HepG2 (cell line): ENCODE results near the gene BLOC1S1. TPM values are rescaled to one million over a fixed set of nuclear protein-coding genes. Genes with fewer than 3 reads are reported as not detected.

Experiments used
- ATAC-seq: fragments of 200-7000 bp; cut with Tn5 transposase; 3 replicates; pipeline ENCODE4 v1.9.1; 2020; ENCODE audit warnings: mild to moderate bottlenecking, moderate library complexity
- BruUV-seq: library from RNA; stranded (reverse); fragments of 400-500 nt; replicated peaks from 2 replicates; lab custom pipeline; 2021; lab: Mats Ljungman, UMichigan
- CTCF ChIA-PET: fragments of 300-600 bp; formaldehyde crosslinking; extraction: SDS; loops from one replicate; lab custom pipeline; 2021; ENCODE audit warnings: low total read pairs, inconsistent platforms, low intra/inter-chr PET ratio; lab: Yijun Ruan, JAX
- POLR2A ChIA-PET: fragments of 350-600 bp; sonication (Branson Sonifier 250); formaldehyde crosslinking; loops from one replicate; lab custom pipeline; 2020; ENCODE audit warnings: antibody characterized with exemption, inconsistent platforms; lab: Yijun Ruan, JAX
- DNase-seq: peaks from one replicate; pipeline ENCODE4 v3.0.0-alpha.2; 2015; ENCODE audit warnings: low spot score
- FAIRE-seq: peaks from 3 replicates; lab custom pipeline; 2011; peaks lifted over from hg19 to GRCh38; lab: Jason Lieb, UNC
- H2AFZ ChIP-seq: one replicate; pipeline ENCODE4 v1.6.1; 2011; ENCODE audit warnings: low read length, inconsistent platforms
- H3K27ac ChIP-seq: fragments of 300-600 bp; 3 replicates; pipeline ENCODE4 v1.8.0; 2011; ENCODE audit warnings: mixed run types, mild to moderate bottlenecking, mixed read lengths, low read length, inconsistent platforms; ENCODE audit not compliant: insufficient read depth; ENCODE audit errors: extremely low read length
- H3K27me3 ChIP-seq, 2 experiments: fragments of 200-600 bp in 1 of 2; 2 replicates in 1 of 2; 3 replicates in 1 of 2; pipeline versions ENCODE4 v1.6.0 to v1.8.0; 2011; ENCODE audit warnings: low read length in 2 of 2, mild to moderate bottlenecking in 2 of 2, moderate library complexity in 2 of 2, inconsistent platforms in 1 of 2; ENCODE audit not compliant: insufficient read depth in 2 of 2, control insufficient read depth in 1 of 2
- H3K36me3 ChIP-seq, 2 experiments: fragments of 200-600 bp in 1 of 2; replicated peaks in 1 of 2; 2 replicates in 1 of 2; 3 replicates in 1 of 2; pipeline versions ENCODE4 v1.5.1 to v1.8.0; 2011; ENCODE audit warnings: low read length in 2 of 2, inconsistent platforms in 1 of 2; ENCODE audit not compliant: insufficient read depth in 2 of 2, control insufficient read depth in 1 of 2
- H3K4me1 ChIP-seq: 2 replicates; pipeline ENCODE4 v1.5.1; 2012; ENCODE audit warnings: low read length, inconsistent platforms; ENCODE audit not compliant: insufficient read depth
- H3K4me2 ChIP-seq: 2 replicates; pipeline ENCODE4 v1.6.0; 2011; ENCODE audit warnings: low read depth, low read length, inconsistent platforms
- H3K4me3 ChIP-seq, 3 experiments: fragments of 200-600 bp in 1 of 3; sonication (generic), shearing (Covaris generic) in 1 of 3; replicated peaks in 1 of 3; 2 replicates each; pipeline ENCODE4 v1.5.1; 2011 to 2016; ENCODE audit warnings: low read length in 3 of 3, inconsistent platforms in 2 of 3, low read depth in 2 of 3, mild to moderate bottlenecking in 2 of 3, control low read depth in 1 of 3, mixed read lengths in 1 of 3; ENCODE audit not compliant: insufficient read depth in 1 of 3
- H3K79me2 ChIP-seq: one replicate; pipeline ENCODE4 v1.6.1; 2011; ENCODE audit warnings: low read length, inconsistent platforms; ENCODE audit not compliant: insufficient read depth
- H3K9ac ChIP-seq: 2 replicates; pipeline ENCODE4 v1.6.0; 2011; ENCODE audit warnings: mild to moderate bottlenecking, low read depth, low read length, inconsistent platforms; ENCODE audit not compliant: insufficient read depth
- H3K9me3 ChIP-seq: 2 replicates; pipeline ENCODE4 v1.5.1; 2012; ENCODE audit warnings: mild to moderate bottlenecking, low read length
- H4K20me1 ChIP-seq: 2 replicates; pipeline ENCODE4 v1.6.0; 2011; ENCODE audit warnings: inconsistent platforms, mild to moderate bottlenecking, low read length, moderate library complexity; ENCODE audit not compliant: insufficient read depth
- CHD4 ChIP-seq: fragments of 200-600 bp; sonication (generic); IDR thresholded peaks from 2 replicates; pipeline ENCODE4 v1.7.0; 2017; ENCODE audit warnings: mild to moderate bottlenecking, low read length, borderline replicate concordance
- FOXC1 ChIP-seq: sonication (generic); formaldehyde crosslinking; IDR thresholded peaks from 2 replicates; pipeline ENCODE4 v1.8.0; 2022; ENCODE audit warnings: mild to moderate bottlenecking, missing genetic modification reagents, borderline replicate concordance
- KDM1A ChIP-seq: IDR thresholded peaks from 2 replicates; pipeline ENCODE4 v1.6.1; 2016; ENCODE audit warnings: missing compliant biosample characterization
- MIER3 ChIP-seq: IDR thresholded peaks from 2 replicates; pipeline ENCODE4 v1.6.1; 2016; ENCODE audit warnings: missing compliant biosample characterization, borderline replicate concordance
- NR0B2 ChIP-seq: sonication (generic); formaldehyde crosslinking; IDR thresholded peaks from 2 replicates; pipeline ENCODE4 v1.4.0; 2020; ENCODE audit warnings: mild to moderate bottlenecking, missing genetic modification reagents
- PATZ1 ChIP-seq: sonication (generic); formaldehyde crosslinking; IDR thresholded peaks from 2 replicates; pipeline ENCODE4 v1.4.0; 2020; ENCODE audit warnings: missing genetic modification reagents
- SKI ChIP-seq: fragments of 450-650 bp; IDR thresholded peaks from one replicate; pipeline ENCODE4 v1.6.1; 2018; ENCODE audit warnings: mild to moderate bottlenecking; ENCODE audit not compliant: partially characterized antibody
- TAF15 ChIP-seq: fragments of 200-400 bp; formaldehyde crosslinking; IDR thresholded peaks from one replicate; pipeline ENCODE4 v1.6.1; 2018; ENCODE audit warnings: mild to moderate bottlenecking, low read depth, low read length; ENCODE audit not compliant: poor library complexity, severe bottlenecking
- TBL1XR1 ChIP-seq: fragments of 150-350 bp; IDR thresholded peaks from 2 replicates; pipeline ENCODE4 v1.6.1; 2014; ENCODE audit warnings: borderline replicate concordance, low read length; ENCODE audit not compliant: partially characterized antibody
- TCF12 ChIP-seq, 2 experiments: fragments of 450-650 bp in 1 of 2; sonication (generic) in 1 of 2; formaldehyde crosslinking in 1 of 2; IDR thresholded peaks; 2 replicates each; pipeline versions ENCODE4 v1.6.1 to v1.8.0; 2017 to 2022; ENCODE audit warnings: antibody characterized with exemption in 1 of 2, mild to moderate bottlenecking in 1 of 2, missing genetic modification reagents in 1 of 2, moderate library complexity in 1 of 2
- WIZ ChIP-seq: sonication (generic); formaldehyde crosslinking; IDR thresholded peaks from 2 replicates; pipeline ENCODE4 v1.5.1; 2020; ENCODE audit warnings: mild to moderate bottlenecking, missing genetic modification reagents
- ZNF317 ChIP-seq: sonication (generic); formaldehyde crosslinking; IDR thresholded peaks from 2 replicates; pipeline ENCODE4 v1.5.0; 2020; ENCODE audit warnings: mild to moderate bottlenecking, missing genetic modification reagents
- ZNF512 ChIP-seq: sonication (generic); formaldehyde crosslinking; IDR thresholded peaks from 2 replicates; pipeline ENCODE4 v1.4.0; 2020; ENCODE audit warnings: mild to moderate bottlenecking, missing genetic modification reagents
- ZNF556 ChIP-seq: sonication (generic); formaldehyde crosslinking; IDR thresholded peaks from 2 replicates; pipeline ENCODE4 v1.4.0; 2020; ENCODE audit warnings: mild to moderate bottlenecking, missing genetic modification reagents, borderline replicate concordance
- ZNF672 ChIP-seq: sonication (generic); formaldehyde crosslinking; IDR thresholded peaks from 2 replicates; pipeline ENCODE4 v1.8.1; 2022; ENCODE audit warnings: missing genetic modification reagents
- WGBS: methylation state at CpG from one replicate; pipeline ENCODE4 v1.1.6; 2017; ENCODE audit warnings: low lambda C conversion rate; 5-methylcytosine and 5-hydroxymethylcytosine counted together
- in situ Hi-C: cut with HindIII; loops from 2 replicates; pipeline ENCODE4 v1.10.0; 2017; ENCODE audit warnings: low pct_unique_long_range_greater_than_20kb; ENCODE audit not compliant: extremely low pct_ligation_motif_present
- intact Hi-C: fragments of 100-400 bp; cut with micrococcal nuclease; formaldehyde crosslinking; loops from one replicate; pipeline ENCODE4 v1.10.0; 2022; ENCODE audit not compliant: unreplicated experiment
- polyA plus RNA-seq, 8 experiments: library from polyadenylated mRNA; depleted of rRNA in 3 of 8; stranded (reverse) in 7 of 8; unstranded in 1 of 8; fragments of >200 nt; fragmentation: Illumina TruSeq in 4 of 8; extraction: Trizol in 4 of 8; gene quantifications; 2 replicates each; pipeline versions ENCODE4 v1.2.1 to v1.2.3, GENCODE V29; 2011 to 2016; ENCODE audit warnings: low read depth in 4 of 8, missing spikeins in 1 of 8, mixed read lengths in 1 of 8; ENCODE audit not compliant: insufficient read depth in 1 of 8
- total RNA-seq, 5 experiments: library from RNA; depleted of rRNA; stranded (reverse); fragments of >200 nt; fragmentation: Illumina TruSeq; extraction: Trizol; gene quantifications; 2 replicates each; pipeline ENCODE4 v1.2.3, GENCODE V29; 2016; ENCODE audit warnings: low read depth in 1 of 5

The BLOC1S1 gene
- total and polyA plus RNA-seq, 2 of the 13 experiments (the other 11 are each of a cell fraction or from before 2014, with no cell fraction given) = 55.1 to 95.3 TPM

GRCh38 chr12:55721601-55722213, 5.9 kb downstream of the BLOC1S1 start (continued):
- TF ChIP-seq TCF12 (IDR thresholded peaks at IDR 0.05) = no peak
- TF ChIP-seq TCF12 (CRISPR knock-in tag; IDR thresholded peaks at IDR 0.05) = no peak
- 0 out of 2 replicates have a peak, but pooled peaks have one; percentile 42 for TF ChIP-seq NR0B2
- no peak for TF ChIP-seq ZNF672
- no peak for TF ChIP-seq WIZ (CRISPR knock-in tag)

GRCh38 chr12:55722948-55723347, 7.1 kb downstream of the BLOC1S1 start:
- Histone ChIP-seq H3K79me2 (peaks cover 9% of the 10 kb centered on the region), H3K27ac (no peak overlapping the region), H2AFZ (no peak overlapping the region), H3K4me2 (no peak overlapping the region), H3K4me1 (peaks cover 84% of the 10 kb centered on the region), H3K27me3 (no peaks in the 10 kb centered on the region; a peak in 1 of 5 replicates), H3K9me3 (no peaks in the 10 kb centered on the region), H4K20me1 (0 out of 2 replicates have a peak, but pooled peaks cover 8% of the 10 kb centered on the region), H3K36me3 (peaks cover 10 to 25% of the 10 kb centered on the region in 2 experiments), H3K9ac (no peak overlapping the region), H3K4me3 (no peak overlapping the region)
- DNase-seq (no peak), FAIRE-seq (no peak), ATAC-seq (no peak)
- TF ChIP-seq SKI (no peak), ZNF556 (CRISPR knock-in tag) (no peak), ZNF512 (no peak), MIER3 (CRISPR knock-in tag) (no peak), CHD4 (no peak), ZNF317 (CRISPR knock-in tag) (no peak), KDM1A (CRISPR knock-in tag) (no peak), FOXC1 (CRISPR knock-in tag) (no peak), TAF15 (no peak), PATZ1 (CRISPR knock-in tag) (no peak), TBL1XR1 (no peak)
- in situ Hi-C loops (no loop called here), intact Hi-C loops (loop anchor here (5.0 kb wide), 1 partner anchor 536 kb away; no protein-coding TSS in a partner anchor)
- 98% methylated on average over 6 of the region's 8 CpGs for WGBS
- ChIA-PET CTCF (interaction anchor here (1.4 to 3.4 kb wide), 2 partner anchors 14 to 42 kb away, joined by 3 to 36 read pairs; a partner anchor contains a TSS), POLR2A (interaction anchor here (0.8 to 5.3 kb wide), 2 partner anchors 15 to 41 kb away, joined by 3 to 23 read pairs; a partner anchor contains a TSS)
- BruUV-seq = TSS peak; percentile 8
